ENCODE measurements around the gene UBAP1L.
A peak's percentile ranks its signal among the peaks of the same experiment; 100 is the strongest.

- peak in 1 of 5 experiments; percentile 19 for TF ChIP-seq CTCF (IDR thresholded peaks at IDR 0.05)
- no peak for TF ChIP-seq POLR2A (IDR thresholded peaks at IDR 0.05)
Measured at GRCh38 chr15:65086680-65087111, 28.3 kb downstream of the UBAP1L start.
